GM21390 (cell line): ENCODE data around the gene TESMIN.

ENCODE experiments used
- ATAC-seq: cut with Tn5 transposase; IDR thresholded peaks from one replicate; pipeline ENCODE4 v1.9.1; 2021; ENCODE audit not compliant: unreplicated experiment

Gene TESMIN, protein sequence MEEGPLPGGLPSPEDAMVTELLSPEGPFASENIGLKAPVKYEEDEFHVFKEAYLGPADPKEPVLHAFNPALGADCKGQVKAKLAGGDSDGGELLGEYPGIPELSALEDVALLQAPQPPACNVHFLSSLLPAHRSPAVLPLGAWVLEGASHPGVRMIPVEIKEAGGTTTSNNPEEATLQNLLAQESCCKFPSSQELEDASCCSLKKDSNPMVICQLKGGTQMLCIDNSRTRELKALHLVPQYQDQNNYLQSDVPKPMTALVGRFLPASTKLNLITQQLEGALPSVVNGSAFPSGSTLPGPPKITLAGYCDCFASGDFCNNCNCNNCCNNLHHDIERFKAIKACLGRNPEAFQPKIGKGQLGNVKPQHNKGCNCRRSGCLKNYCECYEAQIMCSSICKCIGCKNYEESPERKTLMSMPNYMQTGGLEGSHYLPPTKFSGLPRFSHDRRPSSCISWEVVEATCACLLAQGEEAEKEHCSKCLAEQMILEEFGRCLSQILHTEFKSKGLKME

DNA sequence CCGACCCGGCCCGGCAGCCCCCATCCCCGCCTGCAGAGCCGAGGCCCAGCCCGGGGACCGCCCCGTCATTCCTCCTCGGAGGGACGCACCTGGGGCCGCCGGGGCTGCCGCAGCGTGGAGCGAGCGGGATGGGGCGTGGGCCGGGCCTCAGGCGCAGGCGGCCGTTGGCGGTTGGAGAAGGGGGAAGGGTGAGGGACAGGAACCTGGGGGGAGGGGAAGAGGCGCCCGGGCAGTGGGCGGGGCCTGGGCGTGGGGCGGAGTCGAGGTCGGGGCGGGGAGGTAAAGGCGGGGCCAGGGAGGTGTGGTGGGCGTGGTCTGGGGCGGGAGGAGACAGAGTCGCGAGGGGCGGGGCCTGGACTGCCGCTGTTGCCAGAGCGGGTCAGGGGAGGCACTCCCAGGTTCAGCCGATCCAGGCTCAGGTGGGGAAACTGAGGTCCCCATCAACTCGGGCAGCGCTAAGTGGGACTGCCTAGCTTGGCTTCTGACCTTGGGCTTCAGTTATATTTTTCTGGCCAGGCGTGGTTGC lies at the start of gene TESMIN:
Gene TESMIN, minus strand, starts transcription at position 190 of the 526 bp plus-strand sequence. CDS start 860 bp downstream, outside the sequence.
- no peak for ATAC-seq

DNA sequence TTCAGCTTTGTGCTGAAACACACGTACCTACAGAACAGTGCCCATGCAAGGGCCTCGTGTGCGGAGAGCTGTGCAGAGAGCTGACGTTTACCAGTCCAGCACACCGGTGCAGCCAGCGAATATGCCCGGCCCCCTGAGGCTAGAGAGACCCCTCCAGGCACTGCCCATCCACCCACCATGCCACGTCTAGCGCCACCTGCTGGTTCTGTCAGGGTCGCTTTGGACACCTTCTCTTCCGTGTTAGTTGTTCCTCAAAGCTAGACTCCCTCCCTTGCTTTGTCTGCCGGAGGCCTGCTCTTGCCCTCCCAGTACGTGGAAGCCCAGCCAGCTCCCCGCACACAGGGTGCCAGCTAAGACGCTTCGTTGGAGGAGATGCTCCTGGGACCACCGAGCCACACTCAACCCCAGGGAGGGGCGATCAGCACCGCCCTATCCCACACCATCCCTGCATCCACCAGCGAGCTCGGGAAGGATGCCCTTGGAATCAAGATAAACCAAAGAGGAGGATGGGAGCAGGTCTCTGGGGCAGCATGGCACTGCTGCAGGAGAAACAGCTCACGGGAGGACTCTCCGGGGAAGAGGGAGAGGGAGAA lies 47.0 kb upstream of the TESMIN start:
- ATAC-seq = no peak

DNA sequence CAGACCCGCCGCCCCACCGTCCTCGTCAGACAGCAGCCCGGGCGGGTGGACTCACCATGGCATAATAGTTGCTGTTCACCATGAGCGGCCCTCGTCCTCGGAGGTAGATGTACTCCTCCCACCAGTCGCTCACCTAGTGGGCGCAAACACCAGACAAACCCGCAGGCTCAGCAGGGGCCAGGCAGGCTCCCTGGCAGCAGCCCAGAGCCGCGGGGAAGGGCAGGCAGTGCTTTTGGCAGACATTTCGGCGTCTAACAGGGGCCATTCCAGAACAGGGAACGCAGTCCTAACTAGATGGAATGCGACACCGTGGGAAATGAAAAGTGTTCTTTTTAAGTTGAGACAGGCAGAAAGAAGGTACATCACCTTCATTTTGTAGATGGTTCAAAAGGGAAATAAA lies 45.5 kb upstream of the TESMIN start:
- ATAC-seq = no peak

DNA sequence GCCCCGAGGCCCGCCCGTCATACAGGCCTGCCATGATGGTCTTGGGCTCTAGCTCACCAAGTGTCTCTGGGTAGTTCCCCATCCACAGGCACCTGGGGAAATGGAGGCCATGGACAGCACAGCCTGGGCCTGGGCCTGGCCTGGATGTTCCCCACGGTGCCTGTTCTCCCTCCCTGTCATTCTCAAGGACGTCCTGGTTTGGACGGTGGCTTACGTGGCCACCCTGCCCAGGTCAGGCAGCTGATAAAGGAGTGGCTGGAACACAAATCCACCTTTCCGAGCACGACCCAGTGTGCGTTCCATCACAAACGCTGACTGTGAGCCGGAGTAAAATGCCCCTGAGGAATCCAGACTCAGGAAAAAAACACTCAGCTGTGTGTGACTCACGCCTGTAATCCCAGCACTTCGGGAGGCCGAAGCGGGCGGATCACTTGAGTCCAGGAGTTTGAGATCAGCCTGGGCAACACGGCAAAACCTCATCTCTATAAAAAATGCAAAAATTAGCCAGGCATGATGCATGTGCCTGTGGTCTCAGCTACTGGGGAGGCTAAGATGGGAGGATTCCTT lies 41.2 kb upstream of the TESMIN start:
- ATAC-seq = no peak

DNA sequence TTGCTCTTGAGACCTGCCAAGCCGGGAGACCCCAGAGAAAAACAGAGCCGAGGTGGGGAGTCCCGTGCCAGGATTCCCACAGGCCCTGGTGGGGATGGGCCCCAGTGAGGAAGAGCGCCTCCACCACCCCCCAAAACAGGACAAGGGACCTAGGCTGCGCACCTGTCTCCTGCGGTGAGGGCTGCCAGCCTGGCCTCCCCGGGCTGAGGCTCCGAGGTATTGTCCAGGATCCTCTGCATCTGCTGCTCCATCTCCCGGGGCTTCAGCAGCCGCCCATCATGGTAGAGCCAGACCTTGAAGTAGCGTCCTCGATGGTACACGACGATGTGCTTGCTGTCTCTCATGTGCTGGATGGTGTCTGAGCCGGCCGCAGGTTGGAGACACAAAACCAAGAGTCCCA lies 33.3 kb upstream of the TESMIN start:
- ATAC-seq = no peak

DNA sequence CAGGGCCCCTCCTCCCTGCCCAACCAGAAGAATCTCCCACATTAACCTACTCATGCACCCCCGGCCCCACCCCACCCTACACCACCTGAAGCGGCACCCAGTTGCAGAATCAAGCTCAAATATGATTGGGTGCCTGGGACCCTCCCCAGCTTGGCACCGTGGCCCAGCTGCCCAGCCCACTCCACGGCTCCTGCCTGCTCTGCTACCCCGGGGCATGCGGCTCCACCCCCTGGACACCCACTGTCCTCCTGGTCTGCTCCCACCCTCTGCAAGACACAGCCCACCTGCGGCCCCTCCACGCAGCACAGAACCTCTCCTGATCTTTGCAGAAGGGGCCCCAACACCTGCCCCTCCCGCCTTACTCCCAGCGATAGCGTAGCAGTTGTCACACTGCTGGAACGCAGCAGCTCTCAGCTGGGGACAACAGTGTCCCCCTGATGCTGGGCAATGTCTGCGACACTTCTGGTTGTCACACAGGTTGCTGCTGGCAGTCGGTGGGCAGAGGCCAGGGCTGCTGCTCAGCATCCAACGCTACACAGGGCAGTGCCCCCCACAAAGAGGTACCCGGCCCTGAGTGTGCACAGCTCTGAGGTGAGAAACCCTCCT lies 32.0 kb upstream of the TESMIN start:
- no peak for ATAC-seq

DNA sequence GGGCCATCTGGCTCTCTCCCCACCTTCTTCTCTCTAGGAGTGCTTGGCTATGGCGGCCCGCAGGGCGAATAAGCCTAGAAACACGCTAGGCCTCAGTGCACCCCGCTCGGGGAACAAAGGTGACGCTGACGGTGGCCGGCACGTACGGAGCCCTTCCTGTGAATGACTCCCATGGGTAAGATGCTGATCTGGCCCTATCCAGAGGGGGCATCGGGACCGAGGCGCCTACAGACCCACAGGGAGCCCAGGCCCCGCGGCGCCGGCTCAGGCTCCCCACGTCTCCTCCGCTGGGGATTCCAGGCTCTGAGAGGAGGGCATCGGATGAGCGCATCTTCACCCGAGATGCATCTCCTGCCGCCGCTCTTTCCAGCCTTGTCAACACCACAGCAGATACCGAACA lies 31.4 kb upstream of the TESMIN start:
- ATAC-seq = no peak

DNA sequence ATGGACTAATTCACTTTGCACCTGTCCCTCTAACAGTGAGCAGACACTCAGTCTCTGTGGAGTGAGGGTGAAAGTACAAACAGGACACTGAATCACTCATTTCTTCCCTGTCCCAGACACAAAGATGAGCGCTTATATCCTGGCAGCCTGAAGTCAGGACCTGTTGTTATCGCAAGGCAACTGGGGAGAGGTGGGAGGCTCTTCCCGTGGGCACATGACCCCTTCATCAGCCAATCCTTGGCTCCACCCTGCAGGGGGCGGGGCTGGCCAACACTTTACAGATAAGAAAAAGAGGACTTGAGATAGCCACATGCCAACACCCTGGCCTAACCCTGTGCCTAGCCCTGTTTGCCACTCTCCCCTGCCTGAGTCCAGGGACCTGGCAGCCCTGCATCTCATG lies 29.5 kb upstream of the TESMIN start:
- ATAC-seq = no peak

DNA sequence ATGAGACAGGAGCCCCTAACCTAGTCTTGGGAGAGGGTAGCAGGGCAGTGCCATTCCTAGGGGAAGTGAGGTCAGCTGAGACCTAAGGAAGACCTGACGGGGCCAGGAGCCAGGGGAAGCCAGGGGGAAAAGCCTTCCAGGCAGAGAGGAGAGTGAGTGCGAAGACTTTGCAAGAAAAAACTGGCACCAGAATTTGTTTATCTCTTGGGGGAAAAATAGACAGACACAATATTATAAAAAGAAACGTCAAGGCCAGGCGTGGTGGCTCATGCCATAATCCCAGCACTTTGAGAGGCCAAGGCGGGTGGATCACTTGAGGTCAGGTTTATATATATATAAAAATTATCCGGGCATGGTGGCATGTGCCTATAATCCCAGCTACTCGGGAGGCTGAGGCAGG lies 26.9 kb upstream of the TESMIN start:
- ATAC-seq = no peak

DNA sequence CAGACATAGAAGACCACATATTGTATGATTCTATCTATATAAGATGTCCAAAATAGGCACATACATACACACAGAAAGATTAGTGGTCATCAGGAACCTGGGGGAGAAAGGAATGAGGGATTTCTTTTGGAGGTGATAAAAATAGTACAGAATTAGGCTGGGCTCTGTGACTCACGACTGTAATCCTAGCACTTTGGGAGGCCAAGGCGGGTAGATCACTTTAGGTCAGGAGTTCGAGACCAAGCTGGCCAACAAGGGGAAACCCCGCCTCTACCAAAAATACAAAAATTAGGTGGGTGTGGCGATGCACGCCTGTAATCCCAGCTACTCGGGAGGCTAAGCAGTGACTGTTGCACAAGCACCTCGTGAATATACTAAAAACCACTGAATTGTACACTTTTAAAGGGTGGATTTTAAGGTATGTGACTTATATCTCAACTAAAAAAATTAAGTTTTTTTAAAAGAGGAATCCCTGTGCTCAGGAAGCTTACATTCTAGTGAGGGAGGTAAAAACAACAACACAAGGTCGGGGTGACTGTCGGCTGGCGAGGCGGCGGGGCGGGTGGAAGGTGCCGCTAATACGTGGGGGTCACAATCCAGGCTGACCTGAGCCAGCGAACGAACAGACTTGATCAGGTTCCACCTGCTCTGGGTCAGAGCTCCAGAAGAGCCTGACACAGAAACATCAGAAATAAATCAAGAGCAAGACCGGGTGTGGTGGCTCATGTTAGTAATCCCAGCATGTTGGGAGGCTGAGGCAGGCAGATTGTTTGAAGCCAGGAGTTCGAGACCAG lies 25.3 kb upstream of the TESMIN start:
- no peak for ATAC-seq

DNA sequence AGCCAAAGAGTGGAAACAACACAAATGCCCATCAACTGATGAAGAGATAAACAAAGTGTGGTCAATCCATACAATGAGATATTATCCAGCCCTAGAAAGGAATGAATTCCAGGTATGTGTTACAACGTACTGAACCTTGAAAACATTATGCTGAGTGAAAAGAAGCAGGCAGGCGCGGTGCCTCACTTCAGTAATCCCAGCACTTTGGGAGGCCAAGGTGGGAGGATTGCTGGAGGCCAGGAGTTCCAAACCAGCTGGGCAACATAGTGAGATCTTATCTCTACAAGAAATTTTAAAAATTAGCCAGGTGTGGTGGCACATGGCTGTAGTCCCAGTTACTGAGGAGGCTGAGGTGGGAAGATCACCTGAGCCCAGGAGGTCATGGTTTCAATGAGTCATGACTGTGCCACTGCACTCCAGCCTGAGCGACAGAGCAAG lies 24.6 kb upstream of the TESMIN start:
- no peak for ATAC-seq

DNA sequence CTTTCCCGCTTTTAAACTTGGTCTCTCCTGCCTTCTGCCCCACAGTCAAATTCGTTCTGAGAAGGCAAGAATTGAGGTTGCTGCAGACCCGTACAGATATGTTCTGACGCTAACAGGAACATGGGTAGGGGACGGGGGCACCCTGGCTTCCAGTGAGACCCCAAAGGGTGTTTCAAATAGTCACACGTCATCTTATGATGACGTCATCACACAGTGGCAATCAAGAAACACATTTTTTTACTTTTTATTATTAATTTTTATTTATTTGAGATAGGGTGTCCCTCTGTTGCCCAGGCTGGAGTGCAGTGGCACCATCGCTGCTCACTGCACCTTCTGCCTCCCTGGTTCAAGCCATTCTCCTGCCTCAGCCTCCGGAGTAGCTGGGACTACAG lies 22.9 kb upstream of the TESMIN start:
- no peak for ATAC-seq

DNA sequence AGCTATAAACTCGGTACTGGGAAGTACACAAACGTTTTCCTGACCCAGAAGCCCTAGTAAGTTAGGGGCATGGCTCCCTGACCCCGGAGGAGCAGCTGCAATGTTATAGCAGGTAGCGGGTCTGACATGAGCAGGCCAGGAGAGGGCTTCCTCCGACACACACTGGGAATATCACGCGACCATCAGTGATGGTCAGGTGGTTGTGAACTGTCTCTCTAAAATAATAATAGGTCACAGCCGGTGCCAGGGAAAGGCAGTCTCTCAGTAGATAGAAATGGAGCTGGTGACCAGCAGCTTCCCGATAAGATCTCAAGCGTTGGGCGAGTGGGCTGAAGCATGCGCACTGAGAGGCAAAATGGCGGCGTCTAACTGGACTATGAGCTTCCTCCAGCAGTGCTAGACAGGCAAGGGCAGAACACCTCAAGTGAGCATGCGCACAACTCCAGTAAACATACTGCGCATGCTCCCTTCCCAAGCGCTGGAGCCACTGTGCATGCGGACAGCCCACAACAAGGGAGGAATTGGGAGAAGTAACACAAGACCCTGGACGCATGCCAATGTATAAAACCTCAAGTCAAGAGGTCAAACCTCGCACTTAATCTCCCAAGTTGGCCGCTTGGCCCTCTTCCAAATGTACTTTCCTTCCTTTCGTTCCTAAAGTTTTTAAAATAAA lies 22.3 kb upstream of the TESMIN start:
- no peak for ATAC-seq

DNA sequence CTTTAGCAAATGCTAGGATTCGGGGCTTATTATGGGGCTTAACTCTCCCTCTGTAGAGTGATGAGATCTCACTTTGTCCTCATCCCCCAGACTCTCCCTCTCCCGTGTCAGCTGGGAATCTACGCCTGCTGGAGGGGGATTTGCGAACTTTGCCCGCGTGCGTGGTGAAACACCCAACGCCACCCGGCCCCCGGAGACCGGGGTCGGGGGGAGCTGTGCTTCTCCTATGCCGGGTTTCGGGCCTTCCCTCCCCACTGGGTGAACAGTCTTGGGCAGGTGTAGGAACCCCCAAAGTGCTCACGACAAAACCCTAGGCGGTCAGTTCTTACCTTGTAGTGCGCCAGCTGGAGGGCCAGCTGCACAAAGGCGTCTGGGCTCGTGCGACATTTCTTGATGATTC lies 21.6 kb upstream of the TESMIN start:
- no peak for ATAC-seq

DNA sequence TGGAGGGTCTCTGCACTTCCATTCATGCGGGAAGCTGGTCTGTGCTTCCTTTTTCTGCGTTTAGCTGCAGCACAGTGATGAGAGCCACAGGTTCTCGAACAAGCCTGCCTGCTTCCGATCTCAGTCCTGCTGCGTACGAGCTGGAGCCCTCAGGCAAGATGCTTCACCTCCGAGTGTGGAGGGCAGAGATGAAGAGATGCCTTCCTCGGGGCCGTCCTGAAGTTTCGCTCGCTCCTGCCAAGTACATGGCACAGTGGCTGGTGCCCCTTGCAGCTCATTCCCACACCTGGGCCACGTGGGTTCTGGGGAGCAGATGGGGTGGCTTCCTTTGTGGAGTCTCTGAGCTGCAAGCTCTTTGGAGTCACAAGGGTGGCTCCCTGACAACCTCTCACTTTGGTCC lies 19.5 kb upstream of the TESMIN start:
- ATAC-seq = no peak

DNA sequence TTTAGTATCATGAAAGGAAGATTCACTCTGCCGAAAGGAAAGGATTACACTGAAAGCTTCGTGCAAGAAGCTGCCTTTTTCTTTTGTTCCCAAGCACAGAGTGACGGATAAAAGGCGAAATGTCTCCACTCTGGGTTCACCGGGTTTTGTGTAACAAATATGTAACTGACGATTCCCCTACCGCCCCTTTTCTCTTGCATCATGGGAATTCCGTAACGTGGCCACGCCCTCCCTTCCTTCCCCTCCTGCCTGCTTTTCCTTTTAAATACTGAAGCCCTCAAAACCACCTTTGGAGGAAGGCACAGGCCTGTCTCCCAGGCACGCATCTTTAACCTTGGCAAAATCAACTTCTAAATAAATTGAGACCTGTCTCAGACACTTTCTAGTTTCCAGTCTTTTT lies 16.4 kb upstream of the TESMIN start:
- no peak for ATAC-seq

DNA sequence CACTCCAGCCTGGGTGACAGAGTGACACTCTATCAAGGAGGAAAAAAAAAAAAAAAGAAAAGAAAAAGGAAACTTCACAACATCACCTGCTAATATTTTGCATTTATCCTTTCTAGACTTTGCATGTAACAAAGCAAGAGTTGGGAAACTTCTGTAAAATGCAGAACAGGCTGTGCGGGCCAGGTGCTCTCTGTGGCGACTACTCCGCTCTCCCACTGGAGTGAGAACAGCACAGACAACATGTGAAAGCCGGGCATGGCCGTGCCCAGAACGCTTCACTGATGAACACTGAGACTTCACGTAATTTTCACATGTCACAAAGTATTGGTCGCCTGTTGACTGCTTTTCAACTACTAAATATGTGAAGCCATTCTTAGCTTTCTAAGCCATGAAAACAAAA lies 15.5 kb upstream of the TESMIN start:
- no peak for ATAC-seq

DNA sequence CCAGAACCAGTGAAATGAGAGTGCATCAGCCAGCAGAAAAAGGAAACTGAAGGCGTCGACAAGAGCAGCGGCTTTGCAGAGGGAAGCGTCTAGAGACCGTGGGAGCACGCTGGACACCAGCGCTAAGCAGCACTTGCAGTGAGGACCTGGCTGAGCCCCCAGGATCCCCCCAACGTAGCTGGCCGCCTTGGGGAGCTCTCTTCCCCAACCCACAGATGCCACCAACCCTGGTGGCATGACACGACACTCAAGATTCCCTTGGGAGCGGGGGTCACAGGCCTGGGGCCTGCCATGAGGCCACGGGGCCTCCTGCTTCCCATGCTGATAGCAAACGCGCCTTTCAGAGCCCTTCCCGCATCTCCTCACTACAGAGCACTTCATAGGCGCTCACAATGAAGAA lies 13.4 kb upstream of the TESMIN start:
- ATAC-seq = no peak

DNA sequence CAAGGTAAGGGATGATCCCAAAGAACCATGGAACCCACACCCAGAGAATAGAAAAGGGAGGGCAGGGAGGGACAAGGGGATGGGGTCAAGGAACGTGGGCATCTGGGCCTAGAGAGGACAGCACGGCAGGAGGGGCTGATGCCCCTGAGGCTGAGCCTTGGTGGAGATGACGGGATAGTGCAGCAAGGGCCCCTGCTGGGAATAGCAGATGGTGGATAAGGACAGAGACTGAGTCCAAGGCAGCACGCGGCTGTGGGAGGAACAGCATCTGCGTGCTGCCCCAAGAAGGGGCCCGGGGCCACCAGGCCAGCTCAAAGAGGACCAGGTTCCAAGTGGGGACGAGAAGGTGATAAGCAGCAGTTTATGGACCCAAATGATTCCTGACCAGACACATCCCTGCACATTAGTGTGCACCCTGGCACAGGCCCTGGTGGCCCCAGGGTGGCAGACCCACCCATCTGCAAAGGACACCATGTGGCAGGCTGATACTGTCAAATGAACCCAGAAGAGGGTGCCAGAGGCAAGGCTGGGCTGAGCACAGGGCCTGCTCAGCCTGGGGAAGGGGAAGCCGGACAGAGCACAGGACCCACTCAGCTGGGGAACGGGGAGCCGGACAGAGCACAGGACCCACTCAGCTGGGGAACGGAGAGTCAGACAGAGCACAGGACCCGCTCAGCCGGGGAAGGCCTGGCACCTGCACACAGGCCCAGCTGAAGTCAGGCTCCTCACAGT lies 12.8 kb upstream of the TESMIN start:
- ATAC-seq = no peak
